22Rv1 (cell line): Measurements from ENCODE around the gene FOXO3.

Experiments used
- CTCF ChIP-seq: fragments of 450-650 bp; IDR thresholded peaks from 2 replicates; pipeline ENCODE4 v1.5.1; 2017; ENCODE audit warnings: mild to moderate bottlenecking
- ZFX ChIP-seq: fragments of 450-650 bp; IDR thresholded peaks from 2 replicates; pipeline ENCODE4 v1.6.1; 2017; ENCODE audit warnings: antibody characterized with exemption, borderline replicate concordance

- no peak for TF ChIP-seq CTCF
- TF ChIP-seq ZFX, result no peak
These were observed 96.1 kb downstream of the FOXO3 start for GRCh38 chr6:108656836-108657235.
